OCI-M2 (cell line): ENCODE measurements around the gene CATSPER3.

ENCODE experiments used
- DNase-seq: peaks from one replicate; lab custom pipeline; 2025; ENCODE audit not compliant: unreplicated experiment; lab: John Stamatoyannopoulos, UW

The CATSPER3 gene

GRCh38 chr5:135028791-135029476, 61.2 kb downstream of the CATSPER3 start:
- no peak for DNase-seq

- DNase-seq, result no peak
These were observed 61.9 kb downstream of the CATSPER3 start for GRCh38 chr5:135029477-135030122.

- no peak for DNase-seq
These were observed 62.6 kb downstream of the CATSPER3 start for GRCh38 chr5:135030123-135030955.

- DNase-seq, result no peak
These were observed 63.5 kb downstream of the CATSPER3 start for GRCh38 chr5:135030956-135031812.

- no peak for DNase-seq
These were observed 64.3 kb downstream of the CATSPER3 start for GRCh38 chr5:135031813-135032694.

GRCh38 chr5:135032695-135032998, 64.9 kb downstream of the CATSPER3 start:
- DNase-seq, result no peak

- no peak for DNase-seq
These were observed 65.5 kb downstream of the CATSPER3 start for GRCh38 chr5:135032999-135033861.

GRCh38 chr5:135033901-135034235, 66.2 kb downstream of the CATSPER3 start, which contains the start of gene PITX1:
PITX1 (minus strand) TSS chr5:135034228; CDS start chr5:135033881, 347 bp downstream.
- no peak for DNase-seq

- no peak for DNase-seq
These were observed 66.7 kb downstream of the CATSPER3 start for GRCh38 chr5:135034236-135034962.

GRCh38 chr5:135034963-135035677, 67.4 kb downstream of the CATSPER3 start:
- no peak for DNase-seq

GRCh38 chr5:135035678-135036030, 67.9 kb downstream of the CATSPER3 start:
- no peak for DNase-seq

- DNase-seq, result no peak
These were observed 68.7 kb downstream of the CATSPER3 start for GRCh38 chr5:135036405-135036804.

- no peak for DNase-seq
These were observed 70.0 kb downstream of the CATSPER3 start for GRCh38 chr5:135037519-135038204.

- DNase-seq, result no peak
These were observed 70.6 kb downstream of the CATSPER3 start for GRCh38 chr5:135038205-135038812.

- no peak for DNase-seq
These were observed 71.1 kb downstream of the CATSPER3 start for GRCh38 chr5:135038813-135039270.

GRCh38 chr5:135039271-135040033, 71.7 kb downstream of the CATSPER3 start:
- no peak for DNase-seq
